Testis (tissue), 2 donors: ENCODE data around the gene CRHBP.

Source experiments
- CTCF ChIP-seq, 3 experiments: fragments of 450-650 bp in 2 of 3; fragments of 200-600 bp in 1 of 3; sonication (generic) in 1 of 3; IDR thresholded peaks; one replicate each; pipeline ENCODE4 v1.5.1; 2016 to 2019; ENCODE audit warnings: antibody characterized with exemption in 3 of 3, mild to moderate bottlenecking in 2 of 3, moderate library complexity in 1 of 3
- POLR2A ChIP-seq: fragments of 450-650 bp; IDR thresholded peaks from one replicate; pipeline ENCODE4 v1.6.1; 2017; ENCODE audit warnings: antibody characterized with exemption, mild to moderate bottlenecking, moderate library complexity

GRCh38 chr5:76980518-76981144, 27.8 kb downstream of the CRHBP start:
- TF ChIP-seq CTCF (IDR thresholded peaks at IDR 0.05): no peak
- no peak for TF ChIP-seq POLR2A
